ENCODE results near the gene ARHGEF38. TPM values are rescaled to one million over a fixed set of nuclear protein-coding genes. Genes with fewer than 3 reads are reported as not detected.

Gene ARHGEF38
- total and polyA plus RNA-seq, 4 donors = 0.03 to 0.92 (median 0.37) TPM

- Histone ChIP-seq H3K4me3 (ENCODE audit: low read depth in 1 of 3, low read length in 3 of 3) (no peak overlapping the region), H3K4me1 (ENCODE audit: control insufficient read depth in 4 of 4, insufficient read depth in 4 of 4, low read length in 3 of 4) (no peaks in the 10 kb centered on the region), H3K27me3 (ENCODE audit: control insufficient read depth in 4 of 4, insufficient read depth in 4 of 4, low read length in 3 of 4) (no peaks in the 10 kb centered on the region), H3K27ac (ENCODE audit: low read depth in 1 of 2, low read length in 2 of 2) (no peak overlapping the region), H3K36me3 (ENCODE audit: control insufficient read depth in 4 of 4, insufficient read depth in 3 of 4, low read depth in 1 of 4, low read length in 3 of 4) (no peaks in the 10 kb centered on the region), H3K9me3 (ENCODE audit: control insufficient read depth in 4 of 4, low read length in 3 of 4) (no peaks in the 10 kb centered on the region), H3K9ac (ENCODE audit: low read depth in 1 of 2, low read length in 2 of 2) (no peak overlapping the region)
- WGBS = 92% methylated on average over 6 of the region's 6 CpGs
- DNase-seq (ENCODE audit: low spot score) = no peak
- no peak for TF ChIP-seq SP1 (IDR thresholded peaks at IDR 0.05)
- TF ChIP-seq GABPA (IDR thresholded peaks at IDR 0.05 in 1 of 2, conservative IDR thresholded peaks at IDR 0.05 in 1 of 2) = no peak
- TF ChIP-seq CTCF (IDR thresholded peaks at IDR 0.05; ENCODE audit: low read depth, low read length, missing input control) = no peak
- TF ChIP-seq JUND (IDR thresholded peaks at IDR 0.05) = no peak
- TF ChIP-seq HNF4G (IDR thresholded peaks at IDR 0.05) = no peak
- no peak for TF ChIP-seq NR2F2 (IDR thresholded peaks at IDR 0.05)
- no peak for TF ChIP-seq EGR1 (IDR thresholded peaks at IDR 0.05; ENCODE audit: low read depth in 2 of 2)
- TF ChIP-seq, protein P1, sequence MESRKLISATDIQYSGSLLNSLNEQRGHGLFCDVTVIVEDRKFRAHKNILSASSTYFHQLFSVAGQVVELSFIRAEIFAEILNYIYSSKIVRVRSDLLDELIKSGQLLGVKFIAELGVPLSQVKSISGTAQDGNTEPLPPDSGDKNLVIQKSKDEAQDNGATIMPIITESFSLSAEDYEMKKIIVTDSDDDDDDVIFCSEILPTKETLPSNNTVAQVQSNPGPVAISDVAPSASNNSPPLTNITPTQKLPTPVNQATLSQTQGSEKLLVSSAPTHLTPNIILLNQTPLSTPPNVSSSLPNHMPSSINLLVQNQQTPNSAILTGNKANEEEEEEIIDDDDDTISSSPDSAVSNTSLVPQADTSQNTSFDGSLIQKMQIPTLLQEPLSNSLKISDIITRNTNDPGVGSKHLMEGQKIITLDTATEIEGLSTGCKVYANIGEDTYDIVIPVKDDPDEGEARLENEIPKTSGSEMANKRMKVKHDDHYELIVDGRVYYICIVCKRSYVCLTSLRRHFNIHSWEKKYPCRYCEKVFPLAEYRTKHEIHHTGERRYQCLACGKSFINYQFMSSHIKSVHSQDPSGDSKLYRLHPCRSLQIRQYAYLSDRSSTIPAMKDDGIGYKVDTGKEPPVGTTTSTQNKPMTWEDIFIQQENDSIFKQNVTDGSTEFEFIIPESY (IDR thresholded peaks at IDR 0.05) = no peak
- TF ChIP-seq TAF1 (conservative IDR thresholded peaks at IDR 0.05) = no peak
Measured at GRCh38 chr4:105659190-105659589, 106.8 kb downstream of the ARHGEF38 start.

- 98% methylated on average over 3 of the region's 3 CpGs for WGBS
- Histone ChIP-seq H3K27me3 (ENCODE audit: control insufficient read depth in 4 of 4, insufficient read depth in 4 of 4, low read length in 3 of 4) (no peaks in the 10 kb centered on the region), H3K9ac (ENCODE audit: low read depth in 1 of 2, low read length in 2 of 2) (no peak overlapping the region), H3K4me3 (ENCODE audit: low read depth in 1 of 3, low read length in 3 of 3) (no peak overlapping the region), H3K4me1 (ENCODE audit: control insufficient read depth in 4 of 4, insufficient read depth in 4 of 4, low read length in 3 of 4) (no peaks in the 10 kb centered on the region), H3K27ac (ENCODE audit: low read depth in 1 of 2, low read length in 2 of 2) (no peak overlapping the region), H3K36me3 (ENCODE audit: control insufficient read depth in 4 of 4, insufficient read depth in 3 of 4, low read depth in 1 of 4, low read length in 3 of 4) (no peaks in the 10 kb centered on the region), H3K9me3 (ENCODE audit: control insufficient read depth in 4 of 4, low read length in 3 of 4) (no peaks in the 10 kb centered on the region)
- TF ChIP-seq YY1 (IDR thresholded peaks at IDR 0.05) (no peak), RXRA (IDR thresholded peaks at IDR 0.05) (no peak), GABPA (IDR thresholded peaks at IDR 0.05 in 1 of 2, conservative IDR thresholded peaks at IDR 0.05 in 1 of 2) (no peak), FOXA1 (IDR thresholded peaks at IDR 0.05) (no peak), JUND (IDR thresholded peaks at IDR 0.05) (no peak)
- TF ChIP-seq, protein P2, sequence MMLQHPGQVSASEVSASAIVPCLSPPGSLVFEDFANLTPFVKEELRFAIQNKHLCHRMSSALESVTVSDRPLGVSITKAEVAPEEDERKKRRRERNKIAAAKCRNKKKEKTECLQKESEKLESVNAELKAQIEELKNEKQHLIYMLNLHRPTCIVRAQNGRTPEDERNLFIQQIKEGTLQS (IDR thresholded peaks at IDR 0.05) = no peak
- DNase-seq (ENCODE audit: low spot score) = no peak
Measured at GRCh38 chr4:105661028-105661427, 108.6 kb downstream of the ARHGEF38 start.

DNA sequence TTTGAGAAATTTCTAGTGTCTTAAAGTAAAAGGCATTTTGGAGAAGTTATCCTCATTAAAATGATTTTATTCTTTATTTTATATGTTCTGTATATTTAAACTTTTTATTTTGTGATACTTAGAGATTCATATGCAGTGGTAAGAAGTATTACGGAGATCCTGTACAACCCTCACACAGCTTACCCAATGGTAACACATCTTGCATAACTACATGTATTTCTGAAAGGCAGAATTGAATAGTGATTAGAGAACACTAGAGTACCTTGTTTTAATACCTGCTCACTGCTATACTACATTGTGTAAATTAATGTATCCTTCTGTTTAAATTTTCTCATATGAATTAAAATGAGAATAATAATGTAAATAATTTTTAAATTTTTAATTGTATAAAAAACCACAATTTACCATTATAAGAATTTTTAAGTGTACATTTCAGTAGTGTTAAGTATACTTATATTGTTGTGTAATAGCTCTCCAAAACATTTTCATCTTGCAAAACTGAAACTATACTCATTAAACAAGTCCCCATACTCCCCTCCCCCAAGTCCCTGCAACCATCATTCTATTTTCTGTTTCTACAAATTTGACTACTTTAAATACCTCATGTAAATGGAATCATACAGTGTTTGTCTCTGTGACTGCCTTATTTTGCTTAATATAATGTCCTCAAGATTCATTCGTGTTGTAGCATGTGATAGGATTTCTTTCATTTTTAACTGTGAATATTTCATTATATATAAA, 110.7 kb downstream of the ARHGEF38 start:
- Histone ChIP-seq H3K27me3 (ENCODE audit: control insufficient read depth in 4 of 4, insufficient read depth in 4 of 4, low read length in 3 of 4) (no peaks in the 10 kb centered on the region), H3K9me3 (ENCODE audit: control insufficient read depth in 4 of 4, low read length in 3 of 4) (no peaks in the 10 kb centered on the region), H3K27ac (ENCODE audit: low read depth in 1 of 2, low read length in 2 of 2) (no peak overlapping the region), H3K4me1 (ENCODE audit: control insufficient read depth in 4 of 4, insufficient read depth in 4 of 4, low read length in 3 of 4) (peaks cover 0 to 2% (median 0%) of the 10 kb centered on the region in 4 donors), H3K36me3 (ENCODE audit: control insufficient read depth in 4 of 4, insufficient read depth in 3 of 4, low read depth in 1 of 4, low read length in 3 of 4) (no peaks in the 10 kb centered on the region), H3K4me3 (ENCODE audit: low read depth in 1 of 3, low read length in 3 of 3) (no peak overlapping the region), H3K9ac (ENCODE audit: low read depth in 1 of 2, low read length in 2 of 2) (no peak overlapping the region)
- 92% methylated on average over 2 of the region's 2 CpGs for WGBS
- no peak for DNase-seq (ENCODE audit: low spot score)
- no peak for TF ChIP-seq FOXA1 (IDR thresholded peaks at IDR 0.05)
- TF ChIP-seq, protein P1 (IDR thresholded peaks at IDR 0.05) = no peak
- no peak for TF ChIP-seq GABPA (IDR thresholded peaks at IDR 0.05 in 1 of 2, conservative IDR thresholded peaks at IDR 0.05 in 1 of 2)
- TF ChIP-seq CTCF (IDR thresholded peaks at IDR 0.05; ENCODE audit: low read depth, low read length, missing input control) = no peak
- TF ChIP-seq SP1 (IDR thresholded peaks at IDR 0.05) = no peak
- TF ChIP-seq JUND (IDR thresholded peaks at IDR 0.05) = no peak
- TF ChIP-seq, protein P2 (IDR thresholded peaks at IDR 0.05) = no peak
- no peak for TF ChIP-seq RXRA (IDR thresholded peaks at IDR 0.05)
- no peak for TF ChIP-seq NR2F2 (IDR thresholded peaks at IDR 0.05)
- TF ChIP-seq EGR1 (IDR thresholded peaks at IDR 0.05; ENCODE audit: low read depth in 2 of 2) = no peak
- TF ChIP-seq, protein P3, sequence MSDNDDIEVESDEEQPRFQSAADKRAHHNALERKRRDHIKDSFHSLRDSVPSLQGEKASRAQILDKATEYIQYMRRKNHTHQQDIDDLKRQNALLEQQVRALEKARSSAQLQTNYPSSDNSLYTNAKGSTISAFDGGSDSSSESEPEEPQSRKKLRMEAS (IDR thresholded peaks at IDR 0.05) = no peak
- no peak for TF ChIP-seq RAD21 (IDR thresholded peaks at IDR 0.05)
- no peak for TF ChIP-seq TAF1 (conservative IDR thresholded peaks at IDR 0.05)

Measured in liver (tissue), 9 donors.